HCT116 (cell line): Measurements from ENCODE around the gene TNS3. TPM values are rescaled to one million over a fixed set of nuclear protein-coding genes. Genes with fewer than 3 reads are reported as not detected.

Experiments used
- ATAC-seq: fragments of 200-7000 bp; cut with Tn5 transposase; 2 replicates; pipeline ENCODE4 v1.9.1; 2020; ENCODE audit warnings: mild to moderate bottlenecking, moderate library complexity
- BruUV-seq: library from RNA; stranded (reverse); fragments of 400-500 nt; replicated peaks from 2 replicates; lab custom pipeline; 2021; lab: Mats Ljungman, UMichigan
- CTCF ChIA-PET: fragments of 300-600 bp; sonication (Branson Sonifier 250); formaldehyde crosslinking; loops from one replicate; lab custom pipeline; 2021; ENCODE audit warnings: antibody characterized with exemption; lab: Charles Lee
- POLR2A ChIA-PET: fragments of 300-600, 350-600 bp; sonication (Branson Sonifier 250); formaldehyde crosslinking; loops from one replicate; lab custom pipeline; 2021; ENCODE audit warnings: antibody characterized with exemption; lab: Charles Lee
- RAD21 ChIA-PET, 2 experiments: fragments of 300-600 bp; sonication (Branson Sonifier 250); formaldehyde crosslinking; loops; one replicate each; lab custom pipeline; 2023; ENCODE audit warnings: low total read pairs in 2 of 2; ENCODE audit not compliant: uncharacterized antibody in 2 of 2, unreplicated experiment in 2 of 2, low non-redundant PET in 1 of 2; lab: Charles Lee
- DNase-seq: peaks from one replicate; pipeline ENCODE4 v3.0.0-alpha.2; 2010; ENCODE audit warnings: low read depth, low spot score
- H2AFZ ChIP-seq: fragments of 200-600 bp; shearing (Covaris generic), sonication (generic); 2 replicates; pipeline ENCODE4 v1.6.1; 2017; ENCODE audit warnings: low read depth, mixed run types, mixed read lengths, antibody characterized with exemption, low read length; ENCODE audit not compliant: poor library complexity, severe bottlenecking
- H3K27ac ChIP-seq: 2 replicates; pipeline ENCODE4 v1.5.1; 2012; ENCODE audit warnings: low read depth, low read length
- H3K27me3 ChIP-seq: fragments of 200-600 bp; sonication (generic); 2 replicates; pipeline ENCODE4 v1.6.1; 2016; ENCODE audit warnings: mixed run types, low read length, mixed read lengths; ENCODE audit not compliant: insufficient read depth
- H3K36me3 ChIP-seq, 2 experiments: fragments of 200-500 bp in 1 of 2; fragments of 200-600 bp in 1 of 2; sonication (Bioruptor generic) in 1 of 2; sonication (generic) in 1 of 2; 2 replicates each; pipeline versions ENCODE4 v1.5.1 to v1.6.1; 2014 to 2016; ENCODE audit warnings: low read length in 2 of 2, inconsistent platforms in 1 of 2, mixed read lengths in 1 of 2, mixed run types in 1 of 2; ENCODE audit not compliant: insufficient read depth in 2 of 2, control insufficient read depth in 1 of 2
- H3K4me1 ChIP-seq, 2 experiments: fragments of 200-600 bp in 1 of 2; sonication (generic) in 1 of 2; 2 replicates each; pipeline versions ENCODE4 v1.5.1 to v1.6.1; 2012 to 2017; ENCODE audit warnings: low read length in 2 of 2, inconsistent platforms in 1 of 2, mild to moderate bottlenecking in 1 of 2, mixed read lengths in 1 of 2, mixed run types in 1 of 2, moderate library complexity in 1 of 2; ENCODE audit not compliant: insufficient read depth in 2 of 2, control insufficient read depth in 1 of 2
- H3K4me2 ChIP-seq: fragments of 200-600 bp; sonication (generic); 2 replicates; pipeline ENCODE4 v1.6.1; 2017; ENCODE audit warnings: mixed run types, low read length, mixed read lengths
- H3K4me3 ChIP-seq, 2 experiments: fragments of 200-600 bp in 1 of 2; sonication (generic) in 1 of 2; replicated peaks in 1 of 2; 2 replicates each; pipeline ENCODE4 v1.5.1; 2011 to 2016; ENCODE audit warnings: low read length in 2 of 2, control low read depth in 1 of 2, low read depth in 1 of 2, mild to moderate bottlenecking in 1 of 2, mixed read lengths in 1 of 2, mixed run types in 1 of 2
- H3K79me2 ChIP-seq: fragments of 200-600 bp; sonication (generic); 2 replicates; pipeline ENCODE4 v1.6.1; 2017; ENCODE audit warnings: mild to moderate bottlenecking, mixed run types, low read length, moderate library complexity, mixed read lengths; ENCODE audit not compliant: insufficient read depth
- H3K9ac ChIP-seq: fragments of 200-600 bp; sonication (generic); 2 replicates; pipeline ENCODE4 v1.6.1; 2016; ENCODE audit warnings: low read length, mixed read lengths
- H3K9me2 ChIP-seq: fragments of 200-600 bp; sonication (generic), shearing (Covaris generic); 2 replicates; pipeline ENCODE4 v1.6.1; 2017; ENCODE audit warnings: mixed run types, mild to moderate bottlenecking, moderate library complexity; ENCODE audit not compliant: insufficient read depth
- H3K9me3 ChIP-seq, 2 experiments: fragments of 200-500 bp in 1 of 2; fragments of 200-600 bp in 1 of 2; sonication (Bioruptor generic) in 1 of 2; sonication (generic) in 1 of 2; 2 replicates each; pipeline ENCODE4 v1.6.1; 2014 to 2017; ENCODE audit warnings: low read length in 2 of 2, mixed read lengths in 2 of 2, inconsistent platforms in 1 of 2, low read depth in 1 of 2, mild to moderate bottlenecking in 1 of 2, mixed run types in 1 of 2, moderate library complexity in 1 of 2; ENCODE audit not compliant: control insufficient read depth in 1 of 2, insufficient read depth in 1 of 2
- H4K20me1 ChIP-seq: fragments of 200-600 bp; sonication (generic), shearing (Covaris generic); 2 replicates; pipeline ENCODE4 v1.6.1; 2017; ENCODE audit warnings: mixed run types, mild to moderate bottlenecking, moderate library complexity; ENCODE audit not compliant: insufficient read depth
- CBX3 ChIP-seq: IDR thresholded peaks from 2 replicates; pipeline ENCODE4 v1.6.1; 2012; ENCODE audit warnings: low read depth
- CTCF ChIP-seq, 3 experiments: fragments of 200-600 bp in 1 of 3; sonication (generic) in 1 of 3; IDR thresholded peaks in 2 of 3; conservative IDR thresholded peaks in 1 of 3; 2 replicates each; pipeline ENCODE4 v1.5.1; 2012 to 2017; ENCODE audit warnings: low read depth in 2 of 3, low read length in 2 of 3, antibody characterized with exemption in 1 of 3, borderline replicate concordance in 1 of 3, control low read depth in 1 of 3, mild to moderate bottlenecking in 1 of 3, mixed read lengths in 1 of 3, mixed run types in 1 of 3, moderate library complexity in 1 of 3; ENCODE audit not compliant: insufficient read depth in 1 of 3
- EGR1 ChIP-seq: IDR thresholded peaks from 2 replicates; pipeline ENCODE4 v1.6.1; 2012; ENCODE audit warnings: low read depth
- ELF1 ChIP-seq: IDR thresholded peaks from 2 replicates; pipeline ENCODE4 v1.6.1; 2012; ENCODE audit warnings: low read depth, borderline replicate concordance
- EZH2 ChIP-seq: fragments of 200-600 bp; sonication (generic); IDR thresholded peaks from 2 replicates; pipeline ENCODE4 v1.6.1; 2017; ENCODE audit warnings: antibody characterized with exemption, mixed run types
- EZH2phosphoT487 ChIP-seq: fragments of 200-600 bp; IDR thresholded peaks from 2 replicates; pipeline ENCODE4 v1.6.1; 2018; ENCODE audit warnings: antibody characterized with exemption, borderline replicate concordance
- FOSL1 ChIP-seq: IDR thresholded peaks from 2 replicates; pipeline ENCODE4 v1.6.1; 2012; ENCODE audit warnings: low read depth
- JUND ChIP-seq: IDR thresholded peaks from 2 replicates; pipeline ENCODE4 v1.6.1; 2012
- REST ChIP-seq: IDR thresholded peaks from 2 replicates; pipeline ENCODE4 v1.6.1; 2012; ENCODE audit warnings: low read depth
- SRF ChIP-seq: IDR thresholded peaks from 2 replicates; pipeline ENCODE4 v1.6.1; 2012; ENCODE audit warnings: low read depth
- TCF7L2 ChIP-seq: IDR thresholded peaks from 2 replicates; pipeline ENCODE4 v1.7.0; 2011; ENCODE audit warnings: borderline replicate concordance, inconsistent platforms; ENCODE audit not compliant: insufficient read depth, insufficient read length; ENCODE audit errors: extremely low read depth
- YY1 ChIP-seq: IDR thresholded peaks from 2 replicates; pipeline ENCODE4 v1.6.1; 2011; ENCODE audit warnings: low read length, low read depth, moderate library complexity, mild to moderate bottlenecking; ENCODE audit not compliant: insufficient replicate concordance; ENCODE audit errors: extremely low read depth
- ZBTB33 ChIP-seq: IDR thresholded peaks from 2 replicates; pipeline ENCODE4 v1.6.1; 2011; ENCODE audit warnings: mild to moderate bottlenecking, low read length, moderate library complexity; ENCODE audit not compliant: insufficient replicate concordance; ENCODE audit errors: extremely low read depth
- ZFX ChIP-seq: fragments of 450-650 bp; IDR thresholded peaks from 2 replicates; pipeline ENCODE4 v1.6.1; 2017
- ZNF274 ChIP-seq: fragments of 200-500 bp; sonication (Bioruptor generic); IDR thresholded peaks from 2 replicates; pipeline ENCODE4 v1.6.1; 2014; ENCODE audit warnings: mild to moderate bottlenecking, low read depth, low read length, inconsistent platforms
- intact Hi-C: fragments of 100-400 bp; cut with micrococcal nuclease; formaldehyde crosslinking; loops from 2 replicates; pipeline ENCODE4 v1.10.0; 2022
- total RNA-seq: library from RNA; stranded (reverse); gene quantifications from one replicate; pipeline ENCODE4 v1.2.1, GENCODE V29; 2021; ENCODE audit not compliant: unreplicated experiment

The TNS3 gene
- total RNA-seq, 1 experiment from 2014 or later = 9.1 TPM

- no peak for TF ChIP-seq REST
These were observed 273.1 kb downstream of the TNS3 start (continued) for GRCh38 chr7:47308808-47309207.

- Histone ChIP-seq H3K79me2 (no peaks in the 10 kb centered on the region), H2AFZ (no peak overlapping the region), H3K4me1 (no peaks in the 10 kb centered on the region), H3K4me3 (no peak overlapping the region), H3K27me3 (no peaks in the 10 kb centered on the region), H4K20me1 (no peaks in the 10 kb centered on the region), H3K4me2 (no peak overlapping the region), H3K9me2 (no peaks in the 10 kb centered on the region), H3K9me3 (no peaks in the 10 kb centered on the region), H3K9ac (no peak overlapping the region), H3K27ac (no peak overlapping the region), H3K36me3 (no peaks in the 10 kb centered on the region)
- intact Hi-C loops = no loop called here
- RAD21 ChIA-PET = no interaction called here
- BruUV-seq = no TSS peak
- DNase-seq (no peak), ATAC-seq (no peak)
- POLR2A ChIA-PET = no interaction called here
- CTCF ChIA-PET = no interaction called here
- TF ChIP-seq SRF (no peak), ELF1 (no peak), CTCF (IDR thresholded peaks at IDR 0.05 in 2 of 3, conservative IDR thresholded peaks at IDR 0.05 in 1 of 3; ENCODE audit: borderline replicate concordance in 1 of 3, insufficient read depth in 1 of 3, low read depth in 2 of 3, low read length in 2 of 3) (no peak), ZBTB33 (no peak), EZH2phosphoT487 (no peak), EZH2 (no peak), TCF7L2 (no peak), YY1 (no peak), FOSL1 (no peak), EGR1 (no peak), ZNF274 (no peak), CBX3 (no peak), ZFX (no peak), JUND (no peak)
These were observed 274.6 kb downstream of the TNS3 start for GRCh38 chr7:47307311-47307710.
